GM12878 (cell line): ENCODE data around the gene OLR1. TPM values are rescaled to one million over a fixed set of nuclear protein-coding genes. Genes with fewer than 3 reads are reported as not detected.

Experiments
- ATF2 ChIP-seq: IDR thresholded peaks from 2 replicates; pipeline ENCODE4 v1.6.1; 2012; ENCODE audit warnings: low read length, inconsistent platforms
- BCL3 ChIP-seq: IDR thresholded peaks from 2 replicates; pipeline ENCODE4 v1.6.1; 2011; ENCODE audit warnings: borderline replicate concordance, low read depth, mild to moderate bottlenecking, moderate library complexity, low read length; ENCODE audit not compliant: insufficient read depth, poor library complexity, severe bottlenecking
- BHLHE40 ChIP-seq, 2 experiments: fragments of 450-650 bp in 1 of 2; IDR thresholded peaks; 2 replicates each; pipeline ENCODE4 v1.6.1; 2011 to 2017; ENCODE audit warnings: low read depth in 2 of 2, borderline replicate concordance in 1 of 2, improper control_type of control experiment in 1 of 2, low read length in 1 of 2, mild to moderate bottlenecking in 1 of 2
- CEBPB ChIP-seq, 2 experiments: fragments of 150-350 bp in 1 of 2; IDR thresholded peaks; 2 replicates each; pipeline ENCODE4 v1.6.1; 2012 to 2014; ENCODE audit warnings: low read depth in 2 of 2, low read length in 2 of 2, borderline replicate concordance in 1 of 2, inconsistent platforms in 1 of 2
- CUX1 ChIP-seq: IDR thresholded peaks from 2 replicates; pipeline ENCODE4 v1.6.1; 2012; ENCODE audit warnings: improper control_type of control experiment, low read depth, low read length; ENCODE audit not compliant: insufficient replicate concordance
- E2F8 ChIP-seq: fragments of 450-650 bp; IDR thresholded peaks from 2 replicates; pipeline ENCODE4 v1.6.1; 2018; ENCODE audit warnings: mild to moderate bottlenecking, low read depth, moderate library complexity; ENCODE audit not compliant: partially characterized antibody
- FOS ChIP-seq: IDR thresholded peaks from 3 replicates; pipeline ENCODE4 v1.6.1; 2011; ENCODE audit warnings: borderline replicate concordance; ENCODE audit not compliant: insufficient read length; ENCODE audit errors: extremely low read depth
- MAX ChIP-seq: IDR thresholded peaks from 2 replicates; pipeline ENCODE4 v1.6.1; 2012; ENCODE audit warnings: low read depth, low read length, improper control_type of control experiment
- NFYA ChIP-seq: IDR thresholded peaks from 2 replicates; pipeline ENCODE4 v1.6.1; 2011; ENCODE audit warnings: low read depth, mild to moderate bottlenecking, low read length, improper control_type of control experiment, borderline replicate concordance
- NRF1 ChIP-seq: conservative IDR thresholded peaks from 2 replicates; pipeline ENCODE4 v1.6.1; 2011; ENCODE audit warnings: mild to moderate bottlenecking, low read depth, low read length, improper control_type of control experiment
- PAX8 ChIP-seq: fragments of 450-650 bp; IDR thresholded peaks from 2 replicates; pipeline ENCODE4 v1.6.1; 2017; ENCODE audit warnings: mild to moderate bottlenecking, moderate library complexity
- POU2F2 ChIP-seq: IDR thresholded peaks from 3 replicates; pipeline ENCODE4 v1.6.1; 2011; ENCODE audit warnings: low read depth, mild to moderate bottlenecking, low read length, borderline replicate concordance
- RUNX3 ChIP-seq: IDR thresholded peaks from 2 replicates; pipeline ENCODE4 v1.6.1; 2012; ENCODE audit warnings: low read length, inconsistent platforms
- SMAD5 ChIP-seq: IDR thresholded peaks from 2 replicates; pipeline ENCODE4 v1.6.1; 2016; ENCODE audit warnings: antibody characterized with exemption, low read depth
- SPI1 ChIP-seq: IDR thresholded peaks from 2 replicates; pipeline ENCODE4 v1.6.1; 2011; ENCODE audit warnings: low read depth, mild to moderate bottlenecking, low read length, moderate library complexity, borderline replicate concordance; ENCODE audit not compliant: insufficient read depth
- YY1 ChIP-seq: IDR thresholded peaks from 2 replicates; pipeline ENCODE4 v1.6.1; 2011; ENCODE audit warnings: low read depth, mild to moderate bottlenecking, low read length
- ZNF24 ChIP-seq: fragments of 450-650 bp; IDR thresholded peaks from 2 replicates; pipeline ENCODE4 v1.6.1; 2017; ENCODE audit warnings: antibody characterized with exemption, mild to moderate bottlenecking
- ZSCAN29 ChIP-seq: fragments of 450-650 bp; IDR thresholded peaks from 2 replicates; pipeline ENCODE4 v1.6.1; 2017; ENCODE audit warnings: mild to moderate bottlenecking, moderate library complexity
- ZZZ3 ChIP-seq: IDR thresholded peaks from 2 replicates; pipeline ENCODE4 v1.6.1; 2011; ENCODE audit warnings: low read depth; ENCODE audit not compliant: control insufficient read depth, insufficient read length
- polyA plus RNA-seq, 11 experiments: library from polyadenylated mRNA; depleted of rRNA in 4 of 11; unstranded in 6 of 11; stranded (reverse) in 5 of 11; fragments of >200 nt; fragmentation: Nextera tagmentation in 4 of 11; fragmentation: Illumina TruSeq in 1 of 11; extraction: Ambion mirVana in 4 of 11; extraction: Trizol in 1 of 11; gene quantifications; 1 replicate in 1 of 11; 2 replicates in 10 of 11; pipeline versions ENCODE4 v1.2.1 to v1.2.3, GENCODE V29; 2011 to 2016; ENCODE audit warnings: inconsistent platforms in 2 of 11, missing spikeins in 2 of 11, low read depth in 1 of 11
- total RNA-seq, 4 experiments: library from RNA; depleted of rRNA in 3 of 4; stranded (reverse); fragments of >200 nt in 3 of 4; fragmentation: Illumina TruSeq in 1 of 4; extraction: Trizol in 1 of 4; gene quantifications; 2 replicates each; pipeline versions ENCODE4 v1.2.1 to v1.2.3, GENCODE V29; 2013 to 2021

Gene OLR1
- total and polyA plus RNA-seq, 10 of the 15 experiments (the other 5 are each of a cell fraction or from before 2014, with no cell fraction given) = 0.08 TPM; not detected in 9

- TF ChIP-seq CUX1 = no peak
- TF ChIP-seq SMAD5 = no peak
- TF ChIP-seq ZSCAN29 = no peak
- TF ChIP-seq BHLHE40 (IDR thresholded peaks at IDR 0.05; ENCODE audit: borderline replicate concordance in 1 of 2, low read depth in 2 of 2, low read length in 1 of 2) = peak in 1 of 2 experiments; percentile 37; a peak in 1 of 4 replicates
- TF ChIP-seq ZNF24 = 0 out of 2 replicates have a peak, but pooled peaks have one; percentile 33
- TF ChIP-seq MAX = no peak
- peak; percentile 80 for TF ChIP-seq SPI1
- peak; percentile 81; the same call in 2 of the 3 replicates for TF ChIP-seq POU2F2
- peak; percentile 96 for TF ChIP-seq RUNX3
- no peak for TF ChIP-seq ZZZ3
- no peak for TF ChIP-seq NRF1
- no peak for TF ChIP-seq FOS
- no peak for TF ChIP-seq CEBPB (IDR thresholded peaks at IDR 0.05; ENCODE audit: borderline replicate concordance in 1 of 2, low read depth in 2 of 2, low read length in 2 of 2)
- peak; percentile 47 for TF ChIP-seq BCL3
- no peak for TF ChIP-seq NFYA
- no peak for TF ChIP-seq PAX8
- TF ChIP-seq E2F8 = no peak
- peak; percentile 83 for TF ChIP-seq ATF2
- TF ChIP-seq YY1 = no peak
Observed at GRCh38 chr12:10130042-10130441, 41.9 kb downstream of the OLR1 start, which contains the start of gene CLEC7A (continued).
